Left ventricle myocardium inferior (tissue), 1 donor: Measurements from ENCODE around the gene MAP3K5. TPM values are rescaled to one million over a fixed set of nuclear protein-coding genes. Genes with fewer than 3 reads are reported as not detected.

Experiments used
- DNase-seq: peaks from one replicate; pipeline ENCODE4 v3.0.0-alpha.2; 2020
- H3K27ac ChIP-seq: fragments of 200-600 bp; replicated peaks from 2 replicates; pipeline ENCODE4 v1.8.0; 2021
- H3K27me3 ChIP-seq: fragments of 200-600 bp; 2 replicates; pipeline ENCODE4 v1.8.0; 2021; ENCODE audit warnings: low read depth
- H3K36me3 ChIP-seq: fragments of 200-600 bp; 2 replicates; pipeline ENCODE4 v1.8.0; 2021
- H3K4me1 ChIP-seq: fragments of 200-600 bp; 2 replicates; pipeline ENCODE4 v1.8.0; 2021
- H3K4me3 ChIP-seq: fragments of 200-600 bp; 2 replicates; pipeline ENCODE4 v1.8.0; 2021; ENCODE audit warnings: mild to moderate bottlenecking, moderate library complexity
- H3K9me3 ChIP-seq: fragments of 200-600 bp; replicated peaks from 2 replicates; pipeline ENCODE4 v1.8.0; 2021
- CTCF ChIP-seq: fragments of 200-600 bp; IDR thresholded peaks from 2 replicates; pipeline ENCODE4 v1.8.0; 2021; ENCODE audit warnings: antibody characterized with exemption, mild to moderate bottlenecking, borderline replicate concordance
- intact Hi-C: fragments of 100-400 bp; cut with micrococcal nuclease; formaldehyde crosslinking; loops from one replicate; pipeline ENCODE4 v1.11.0; 2022
- total RNA-seq: library from RNA; stranded (reverse); fragmentation: NEBNext Ultra II Directional; extraction: Animal tissue kit (Norgen Biotek cat#: 25700); gene quantifications from one replicate; pipeline ENCODE4 v1.2.1, GENCODE V29; 2021
- donor health status: DM: no; HTN: yes; CAD: no; lungs with severe emphysema.

The MAP3K5 gene
- total RNA-seq, 1 donor from 2014 or later: 44.1 TPM

GRCh38 chr6:136684466-136684865, 107.8 kb downstream of the MAP3K5 start:
- peak overlapping the region; percentile 20 for H3K27ac ChIP-seq
- H3K4me1 ChIP-seq: peaks cover 41% of the 10 kb centered on the region
- no peaks in the 10 kb centered on the region for H3K36me3 ChIP-seq
- no peak for TF ChIP-seq CTCF
- peak; percentile 22 for DNase-seq
- intact Hi-C loops: no loop called here
- no peak overlapping the region for H3K4me3 ChIP-seq
- H3K27me3 ChIP-seq: no peaks in the 10 kb centered on the region
- no peaks in the 10 kb centered on the region for H3K9me3 ChIP-seq

GRCh38 chr6:136683209-136683941, 108.9 kb downstream of the MAP3K5 start:
- no peak for TF ChIP-seq CTCF
- Histone ChIP-seq H3K27me3 (no peaks in the 10 kb centered on the region), H3K36me3 (no peaks in the 10 kb centered on the region), H3K4me3 (no peak overlapping the region), H3K27ac (peak overlapping the region; percentile 27), H3K9me3 (no peaks in the 10 kb centered on the region), H3K4me1 (peaks cover 41% of the 10 kb centered on the region)
- DNase-seq: no peak
- intact Hi-C loops: no loop called here

GRCh38 chr6:136682292-136682691, 110.0 kb downstream of the MAP3K5 start:
- H3K4me3 ChIP-seq: no peak overlapping the region
- no peaks in the 10 kb centered on the region for H3K36me3 ChIP-seq
- no peaks in the 10 kb centered on the region for H3K9me3 ChIP-seq
- intact Hi-C loops: no loop called here
- H3K27ac ChIP-seq: no peak overlapping the region
- no peaks in the 10 kb centered on the region for H3K27me3 ChIP-seq
- no peak for DNase-seq
- no peak for TF ChIP-seq CTCF
- peaks cover 41% of the 10 kb centered on the region for H3K4me1 ChIP-seq

- intact Hi-C loops: no loop called here
- TF ChIP-seq CTCF: no peak
- no peak overlapping the region for H3K4me3 ChIP-seq
- peaks cover 11% of the 10 kb centered on the region for H3K4me1 ChIP-seq
- no peak overlapping the region for H3K27ac ChIP-seq
- no peak for DNase-seq
- H3K9me3 ChIP-seq: no peaks in the 10 kb centered on the region
- no peaks in the 10 kb centered on the region for H3K27me3 ChIP-seq
- H3K36me3 ChIP-seq: no peaks in the 10 kb centered on the region
Measured at GRCh38 chr6:136677822-136678221, 114.5 kb downstream of the MAP3K5 start.

- Histone ChIP-seq H3K27me3 (no peaks in the 10 kb centered on the region), H3K36me3 (no peaks in the 10 kb centered on the region), H3K4me3 (no peak overlapping the region), H3K9me3 (no peaks in the 10 kb centered on the region), H3K27ac (no peak overlapping the region), H3K4me1 (peaks cover 6% of the 10 kb centered on the region)
- TF ChIP-seq CTCF: no peak
- intact Hi-C loops: no loop called here
- DNase-seq: no peak
Measured at GRCh38 chr6:136677344-136677743, 114.9 kb downstream of the MAP3K5 start.
